ENCODE results near the gene CMSS1.

Gene CMSS1

DNA sequence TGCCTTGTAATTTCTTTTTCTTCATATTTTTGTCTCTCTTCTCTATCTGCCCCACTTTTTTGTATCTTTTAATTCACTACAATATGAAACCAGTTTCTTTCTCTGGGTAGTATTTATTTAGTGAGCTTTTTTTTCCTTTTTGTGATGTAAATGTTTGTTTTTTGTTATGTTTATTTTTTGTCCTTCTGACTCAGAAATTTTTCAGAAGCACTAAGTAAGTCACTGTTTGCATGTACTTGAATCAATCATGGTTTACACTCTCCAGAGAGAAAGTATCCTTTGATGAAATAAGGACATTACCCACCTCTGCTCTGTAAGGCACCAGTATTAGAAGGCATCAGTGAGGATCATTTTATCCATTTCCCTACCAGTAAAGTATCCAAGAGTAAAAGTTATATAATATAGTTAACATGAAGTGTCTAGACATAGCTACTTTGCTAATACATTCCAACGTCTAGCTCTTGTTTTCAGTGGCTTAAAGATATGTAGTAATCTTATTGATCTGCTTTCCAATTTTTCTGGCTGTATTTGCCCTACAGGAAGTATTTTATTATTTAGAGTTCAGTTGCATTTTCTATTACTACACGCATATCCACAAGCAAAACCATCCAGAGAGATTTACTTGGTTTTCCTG is 271.2 kb downstream of the CMSS1 start:
- no peak for DNase-seq

DNA sequence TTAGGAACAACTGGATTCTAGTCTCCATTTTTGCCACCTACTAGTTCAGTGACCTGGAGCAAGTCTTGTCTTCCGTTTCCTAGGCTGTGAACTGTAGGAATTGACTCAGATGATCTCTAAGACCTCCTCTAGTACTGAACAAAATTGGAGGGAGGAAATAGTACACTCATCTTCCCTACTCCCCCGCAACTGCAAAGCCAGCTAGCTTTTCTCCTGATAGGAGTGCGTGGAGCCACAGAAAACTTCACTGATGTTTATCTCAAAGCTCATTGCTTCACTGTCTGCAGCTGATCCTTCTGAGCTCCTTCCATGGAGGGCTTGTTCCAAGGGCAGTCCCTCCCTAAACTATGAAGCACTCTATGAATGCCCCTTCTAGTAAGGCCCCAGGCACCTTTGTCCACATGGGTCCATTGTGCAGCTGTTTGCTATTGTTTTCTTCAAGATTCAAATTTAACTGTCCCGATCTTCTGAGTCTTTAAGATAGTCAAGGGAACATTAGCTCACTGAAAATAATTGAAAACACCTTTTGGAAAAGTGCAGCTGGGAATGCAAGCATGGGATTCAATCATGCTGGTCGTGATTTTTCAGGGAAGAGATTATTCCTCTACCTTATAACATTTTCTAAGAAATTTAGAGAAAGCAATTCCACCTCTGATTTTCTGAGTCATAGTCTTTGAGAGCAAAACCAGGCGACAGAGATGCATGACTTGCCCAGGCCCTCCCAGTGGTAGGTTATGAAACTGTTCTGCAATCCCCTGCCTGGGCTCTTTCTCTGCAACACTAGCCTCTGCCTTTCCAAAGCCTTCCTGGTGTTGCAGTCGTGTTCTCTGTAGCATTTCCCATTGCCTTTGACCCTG is 272.4 kb downstream of the CMSS1 start:
- DNase-seq: no peak

DNA sequence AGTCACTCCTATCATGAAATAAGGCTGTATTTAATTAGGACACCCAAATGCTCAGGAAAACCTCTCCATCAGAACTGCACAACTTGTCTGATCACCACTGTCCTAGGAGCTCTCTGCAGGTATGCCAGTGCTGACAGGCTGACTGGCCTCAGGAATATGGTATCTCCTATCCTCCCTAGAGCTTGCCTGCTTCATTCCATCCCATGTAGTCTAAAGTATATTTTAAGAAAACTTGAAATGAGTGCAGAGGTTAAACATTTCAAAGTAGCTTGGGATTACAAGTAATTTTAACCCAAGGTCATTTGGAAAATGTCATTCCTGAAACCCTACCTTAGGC is 273.0 kb downstream of the CMSS1 start:
- no peak for DNase-seq

DNA sequence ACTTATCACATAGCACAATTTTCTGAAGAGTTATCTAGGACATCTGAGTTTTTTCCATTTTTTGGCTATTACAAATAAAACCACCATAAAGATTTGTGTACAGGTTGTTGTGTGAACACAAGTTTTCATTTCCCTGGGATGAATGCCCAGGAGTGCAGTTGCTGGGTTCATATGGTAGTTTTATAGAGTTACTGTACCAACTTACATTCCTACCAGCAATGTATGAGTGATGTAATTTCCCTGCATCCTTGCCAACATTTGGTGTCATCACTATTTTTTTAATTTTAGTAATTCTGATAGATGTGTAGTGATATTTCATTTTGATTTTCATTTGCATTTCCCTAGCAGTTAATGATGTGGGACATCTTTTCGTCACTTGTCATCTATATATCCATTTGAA is 276.2 kb downstream of the CMSS1 start:
- no peak for DNase-seq

DNA sequence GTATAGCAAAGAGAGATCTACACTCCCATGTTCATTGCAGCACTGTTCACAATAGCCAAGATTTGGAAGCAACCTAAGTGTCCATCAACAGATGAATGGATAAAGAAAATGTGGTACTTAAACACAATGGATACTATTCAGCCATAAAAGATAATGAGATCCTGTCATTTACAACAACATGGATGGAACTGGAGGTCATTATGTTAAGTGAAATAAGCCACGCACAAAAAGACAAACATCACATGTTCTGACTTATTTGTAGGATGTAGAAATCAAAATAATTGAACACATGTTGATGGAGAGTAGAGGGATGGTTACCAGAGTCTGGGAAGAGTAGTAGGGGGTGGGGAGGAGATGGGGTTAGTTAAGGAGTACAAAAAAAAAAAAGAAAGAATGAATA is 278.6 kb downstream of the CMSS1 start:
- peak in 1 of 3 experiments; percentile 51 for DNase-seq

DNA sequence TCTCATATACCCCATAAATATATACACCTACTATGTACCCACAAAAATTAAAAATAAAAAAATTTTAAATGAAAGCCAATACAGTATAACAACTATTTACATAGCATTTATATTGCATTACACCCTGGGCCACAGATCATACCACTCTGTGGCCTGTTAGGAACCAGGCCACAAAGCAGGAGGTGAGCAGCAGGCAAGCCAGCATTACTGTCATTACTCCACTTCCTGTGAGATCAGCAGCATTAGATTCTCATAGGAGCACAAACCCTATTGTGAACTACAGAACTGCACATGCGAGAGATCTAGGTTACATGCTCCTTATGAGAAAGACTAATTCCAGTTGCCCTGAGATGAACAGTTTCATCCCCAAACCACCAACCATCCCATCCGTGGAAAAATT is 279.2 kb downstream of the CMSS1 start:
- DNase-seq: peak in 1 of 3 experiments; percentile 16

DNA sequence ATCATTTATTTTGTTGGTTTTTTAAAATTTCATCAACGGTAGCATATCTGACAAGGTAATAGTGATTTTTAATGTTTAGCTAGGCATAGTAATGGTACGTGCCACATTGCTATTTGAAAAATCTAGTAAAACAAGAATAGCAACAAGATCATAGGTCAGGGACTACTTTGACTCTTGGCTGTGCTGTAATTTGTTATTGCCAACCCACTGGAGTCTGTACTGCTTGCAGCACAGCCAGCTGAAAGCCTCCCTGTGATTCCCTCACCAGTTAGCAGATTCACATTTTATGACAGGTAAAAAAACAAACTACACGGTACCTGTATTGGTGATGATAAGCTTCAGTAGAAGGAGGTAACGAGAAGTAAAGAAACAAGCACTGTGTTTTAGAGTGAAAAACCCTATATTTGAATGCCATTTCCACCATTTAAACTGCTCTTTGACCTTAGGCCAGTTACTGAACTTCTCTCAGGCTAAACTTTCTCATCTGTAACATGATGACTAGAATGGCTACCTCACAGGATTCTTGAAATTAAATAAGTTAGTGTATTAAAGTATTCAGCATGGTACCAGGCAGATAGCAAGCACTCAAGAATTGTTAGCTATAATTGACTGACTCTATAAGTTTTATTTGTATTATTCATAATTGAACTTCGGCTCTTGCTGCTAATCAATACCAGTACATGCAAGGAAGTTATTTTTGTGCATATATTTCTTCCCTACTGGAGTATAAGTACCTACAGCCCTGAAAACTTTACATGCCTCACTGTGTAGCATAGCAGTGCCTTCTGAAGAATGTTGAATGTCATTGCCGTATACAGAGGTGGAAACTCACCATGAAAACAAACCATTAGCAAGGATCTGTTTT is 280.5 kb downstream of the CMSS1 start:
- no peak for DNase-seq

DNA sequence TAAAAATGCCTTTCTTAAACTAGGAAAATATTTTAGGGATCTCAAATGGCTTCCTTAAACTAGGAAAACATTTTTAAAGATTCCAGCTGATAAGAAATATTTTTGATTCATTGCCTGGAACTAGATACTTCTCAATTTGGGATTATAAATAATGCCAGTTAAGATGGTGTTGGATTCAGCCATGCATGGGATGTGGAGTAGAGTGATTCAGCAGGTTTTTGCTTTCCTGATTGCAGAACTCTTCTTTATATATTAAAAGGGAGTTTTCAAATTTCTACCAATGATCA is 281.1 kb downstream of the CMSS1 start:
- DNase-seq: no peak

DNA sequence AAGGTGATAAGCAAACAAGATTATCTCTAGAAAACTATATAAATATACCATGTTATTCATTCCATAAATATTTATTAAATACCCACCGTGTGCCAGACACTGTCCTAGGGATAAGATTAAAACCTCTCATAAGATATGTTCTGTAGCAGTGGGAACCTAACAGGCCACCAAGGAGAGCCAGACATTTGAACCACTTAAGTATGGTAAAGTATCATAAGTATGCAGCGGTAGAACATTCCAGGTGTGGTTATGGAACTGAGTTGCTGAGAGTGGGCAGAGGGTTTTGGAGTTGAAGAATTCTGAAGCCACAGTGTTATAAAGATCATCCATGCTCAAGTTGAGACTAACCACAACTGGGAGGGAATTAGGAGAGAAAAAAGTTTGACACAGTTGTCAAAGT is 282.0 kb downstream of the CMSS1 start:
- DNase-seq: no peak

DNA sequence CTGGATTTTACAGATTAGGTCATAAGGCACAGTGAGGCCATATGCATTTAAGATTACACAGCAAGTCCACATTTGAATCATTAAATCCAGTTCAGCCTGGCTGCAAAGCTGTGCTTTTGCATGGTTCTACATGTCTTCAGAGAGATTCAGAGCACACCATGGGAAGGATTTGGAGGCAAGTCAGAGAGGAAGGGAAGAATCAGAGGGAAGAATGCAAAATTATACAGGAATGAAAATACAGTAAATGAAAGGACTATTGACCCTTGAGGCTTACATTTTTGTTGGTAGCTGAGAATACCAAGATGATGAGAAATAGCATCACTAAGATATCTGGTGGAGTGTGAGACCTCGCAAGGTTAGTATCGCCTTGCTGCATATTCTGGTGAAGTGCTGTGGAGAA is 282.8 kb downstream of the CMSS1 start:
- no peak for DNase-seq

DNA sequence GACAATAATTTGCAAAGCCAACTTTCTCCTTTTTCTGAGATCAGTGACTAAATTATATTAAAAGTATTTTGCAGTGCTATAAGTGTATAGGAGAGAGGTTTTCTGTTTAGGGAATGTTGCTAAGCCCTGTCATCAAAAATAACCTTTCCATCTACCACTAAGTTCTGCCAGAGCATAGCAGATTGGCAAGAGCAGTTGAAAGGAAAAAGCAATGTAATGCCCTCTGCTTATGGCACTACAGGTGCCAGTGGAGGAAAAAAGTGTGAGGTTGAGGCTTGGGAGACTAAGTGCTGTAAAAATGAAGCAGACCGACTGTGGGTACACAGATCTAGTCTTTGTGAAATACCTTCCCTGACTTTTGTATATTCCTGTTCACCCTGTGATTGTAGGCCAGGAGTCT is 285.1 kb downstream of the CMSS1 start:
- DNase-seq: no peak

DNA sequence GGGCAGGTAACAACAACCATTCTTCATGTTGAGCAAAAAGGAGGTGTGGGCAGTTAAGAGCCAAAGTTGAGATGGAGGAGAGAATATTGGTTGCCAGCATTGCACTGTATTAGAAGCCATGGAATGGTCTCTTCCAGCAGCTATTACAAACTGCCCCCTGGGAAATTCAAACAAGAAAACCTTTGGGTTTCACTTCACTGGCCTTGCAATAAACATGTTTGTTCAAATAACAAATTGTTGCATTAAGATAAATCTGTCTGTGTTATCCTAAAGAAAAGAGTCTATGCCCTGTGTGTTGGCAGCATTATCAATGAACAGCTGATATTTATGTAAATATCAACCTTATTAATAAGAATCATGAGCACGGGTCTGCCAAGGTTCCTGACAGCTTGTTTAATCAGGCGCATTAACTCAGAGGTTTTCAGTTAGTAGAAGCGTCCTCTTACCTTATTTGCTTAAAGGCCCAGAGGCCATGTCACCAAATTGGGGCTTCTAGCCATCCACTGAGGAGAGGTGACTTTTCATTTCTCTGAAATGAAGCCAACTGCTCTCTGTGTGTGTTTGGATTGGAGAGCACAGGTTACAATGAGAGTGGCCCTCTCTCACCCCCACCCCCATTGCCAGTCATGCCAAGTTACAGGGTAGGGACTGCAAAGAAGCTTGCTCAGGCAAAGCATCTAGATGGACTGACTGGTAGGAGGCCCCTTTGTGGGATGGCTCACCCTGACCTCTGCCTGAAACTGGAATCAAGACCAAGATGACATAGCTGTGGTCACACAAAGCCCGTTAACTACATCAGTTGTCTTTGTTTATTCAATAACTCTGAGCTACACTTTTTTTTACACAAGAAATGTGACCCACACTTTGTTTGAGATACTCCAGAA is 286.1 kb downstream of the CMSS1 start:
- DNase-seq: peak in 2 of 3 experiments; percentile 9 to 76

DNA sequence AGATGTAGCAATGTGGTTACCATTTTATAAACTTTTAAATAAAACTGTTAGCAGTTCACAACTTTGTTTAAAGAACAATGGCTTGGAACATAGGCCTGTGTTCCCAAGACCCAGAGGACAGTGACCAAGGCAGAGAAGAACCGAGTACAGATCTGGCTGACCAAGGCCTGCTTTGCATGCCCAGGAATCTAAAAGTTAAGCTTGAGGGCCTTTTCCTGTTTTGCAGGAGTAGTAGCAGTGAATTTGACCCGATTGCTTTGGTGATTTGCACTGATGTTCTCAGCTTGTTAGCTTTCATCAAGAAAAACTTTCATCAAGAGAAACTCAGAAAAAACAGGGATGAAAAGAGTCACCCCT is 286.8 kb downstream of the CMSS1 start:
- no peak for DNase-seq

DNA sequence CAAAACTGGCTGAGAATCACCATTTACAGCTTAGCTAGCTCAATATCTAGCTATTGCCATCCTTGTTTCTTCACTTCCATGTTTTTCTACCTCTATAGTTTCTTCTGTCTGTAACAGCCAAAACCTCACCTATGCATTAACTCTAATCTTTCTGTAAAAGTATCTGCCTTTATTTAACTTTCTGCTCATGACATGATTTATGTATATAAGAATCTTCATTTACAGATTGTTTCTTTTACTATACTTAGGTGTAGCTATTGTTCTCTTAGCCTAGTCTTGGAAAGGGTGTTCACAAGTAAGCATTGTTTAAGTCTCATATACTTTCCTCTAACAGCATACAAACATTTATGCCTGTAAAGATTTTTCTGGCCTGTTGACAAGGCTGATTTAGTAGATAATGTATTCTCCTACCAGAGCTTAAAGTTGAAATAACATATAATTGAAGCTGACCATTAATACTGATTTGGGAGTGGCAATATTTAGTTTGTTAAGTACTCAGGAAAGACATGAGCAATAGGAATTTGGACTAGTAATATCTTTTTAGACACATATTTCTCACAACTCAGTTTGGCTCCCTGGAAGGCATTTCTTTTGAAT is 287.3 kb downstream of the CMSS1 start:
- DNase-seq: no peak

DNA sequence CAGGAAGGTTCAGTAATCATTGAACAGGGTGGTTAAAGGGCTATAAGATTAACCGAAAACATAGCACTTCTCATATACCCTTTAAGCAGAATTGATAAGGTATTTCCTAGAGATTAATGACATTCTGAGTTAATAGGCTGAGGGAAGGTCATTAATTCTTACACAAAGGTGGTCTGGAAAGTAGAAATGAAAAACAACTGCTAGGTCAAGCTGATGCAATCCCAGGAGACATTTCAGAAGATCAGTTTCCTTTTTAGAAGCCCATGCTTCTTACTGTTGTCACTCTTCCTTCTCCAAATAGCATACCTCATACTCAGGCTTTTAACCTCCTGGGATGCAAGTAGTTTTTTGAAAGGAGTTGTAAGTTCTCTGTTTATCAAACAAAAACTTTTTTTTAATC is 287.8 kb downstream of the CMSS1 start:
- DNase-seq: no peak

DNA sequence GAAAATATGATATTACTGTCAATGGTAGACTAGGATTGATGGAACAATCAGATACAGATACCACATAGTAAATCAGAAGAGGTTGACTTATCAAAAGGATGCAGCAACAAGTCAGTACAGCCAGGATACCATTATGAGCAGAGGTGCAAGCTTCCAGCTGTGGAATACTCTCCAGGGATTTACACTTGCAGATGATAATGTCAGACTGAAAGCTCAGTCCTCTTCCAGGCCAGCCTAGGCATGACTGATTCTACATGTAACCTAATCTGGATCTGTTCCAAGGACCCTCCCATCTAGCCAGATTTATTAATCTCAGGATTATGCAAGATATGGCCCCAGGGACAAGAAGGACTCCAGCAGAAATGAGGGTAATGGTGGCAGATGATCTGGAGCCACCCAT is 288.4 kb downstream of the CMSS1 start:
- DNase-seq: peak in 1 of 3 experiments; percentile 15

DNA sequence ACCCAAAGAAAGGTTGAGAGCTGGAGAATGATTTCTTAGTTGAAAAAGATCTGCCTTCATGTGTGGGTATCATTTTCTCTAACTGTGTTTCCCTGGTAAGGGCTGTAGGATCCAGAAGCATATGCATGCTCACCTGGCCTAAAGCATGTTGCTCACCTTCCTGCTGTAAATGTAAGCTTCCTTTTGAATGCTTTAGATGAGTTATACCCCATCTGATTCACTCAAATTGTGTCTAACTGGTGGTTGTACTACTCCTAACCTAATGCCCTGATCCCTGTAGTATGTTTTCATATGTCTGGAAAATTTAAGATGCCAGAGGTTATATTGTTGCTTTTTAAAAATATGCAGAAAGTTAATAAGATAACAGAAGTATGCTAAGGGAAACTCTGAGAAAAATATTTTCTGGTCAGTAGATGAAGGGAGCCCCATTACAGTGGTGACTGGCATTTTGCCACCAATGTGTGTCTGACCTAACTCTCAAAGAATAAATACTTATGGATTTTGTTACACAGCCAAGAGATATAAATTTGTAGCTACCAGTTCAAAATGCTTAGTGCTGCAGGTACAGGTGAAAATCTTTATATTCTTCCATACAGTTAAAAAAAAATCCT is 289.0 kb downstream of the CMSS1 start:
- DNase-seq: no peak

DNA sequence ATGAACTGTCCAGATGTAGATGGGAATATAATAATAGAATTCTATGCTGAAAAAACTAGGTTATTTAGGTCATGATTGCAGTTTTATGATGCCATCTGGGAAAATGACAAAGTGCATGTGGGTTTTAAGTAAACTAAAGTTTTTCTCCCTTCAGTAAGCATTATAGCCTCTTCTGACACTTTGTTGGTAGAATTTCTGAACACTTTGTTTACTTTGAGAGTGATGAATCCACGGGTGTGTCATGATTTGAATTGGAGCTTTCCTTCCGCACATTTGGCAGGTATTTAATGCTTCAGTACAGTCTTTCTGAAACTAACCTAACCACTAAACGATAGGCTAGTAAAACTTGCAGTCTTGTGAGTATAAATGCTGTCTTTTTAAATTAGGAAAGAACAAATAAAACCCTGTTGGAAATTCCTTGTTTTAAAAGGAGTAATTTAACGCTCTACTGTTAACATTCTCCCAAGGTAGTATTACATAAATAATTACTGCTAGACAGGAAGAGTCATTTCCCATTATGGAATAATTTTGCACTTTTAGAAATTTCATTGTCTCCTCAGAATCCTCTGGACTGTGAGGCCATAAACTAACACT is 289.7 kb downstream of the CMSS1 start:
- no peak for DNase-seq

DNA sequence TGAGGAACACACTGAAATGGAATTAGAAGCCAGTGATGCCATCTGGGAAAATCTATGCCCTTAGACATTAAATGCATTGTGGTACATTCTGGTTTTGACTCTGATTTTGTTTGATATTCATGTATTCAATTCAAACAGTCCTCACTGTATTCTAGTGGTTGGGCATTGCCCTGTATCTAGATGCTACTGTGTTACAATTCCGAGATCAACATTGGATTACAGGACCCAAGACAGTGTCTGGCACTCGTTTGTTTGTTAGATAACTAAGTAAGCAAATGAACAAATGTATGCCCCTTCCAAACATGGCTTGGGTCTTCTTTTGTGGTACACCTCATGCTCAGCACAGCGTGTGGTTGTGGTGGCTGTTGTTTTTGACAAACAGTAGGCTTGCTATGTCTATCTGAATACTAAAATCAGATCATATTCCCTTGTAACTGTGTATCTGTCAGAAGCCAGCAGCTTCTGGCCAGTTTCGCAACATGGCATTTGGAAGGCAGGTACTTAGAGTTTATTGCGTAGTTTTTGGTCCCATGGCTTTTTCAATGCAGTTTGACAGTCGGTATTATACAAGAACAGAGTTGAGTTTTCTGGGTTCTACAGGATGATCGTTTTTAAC is 290.9 kb downstream of the CMSS1 start:
- DNase-seq: no peak

DNA sequence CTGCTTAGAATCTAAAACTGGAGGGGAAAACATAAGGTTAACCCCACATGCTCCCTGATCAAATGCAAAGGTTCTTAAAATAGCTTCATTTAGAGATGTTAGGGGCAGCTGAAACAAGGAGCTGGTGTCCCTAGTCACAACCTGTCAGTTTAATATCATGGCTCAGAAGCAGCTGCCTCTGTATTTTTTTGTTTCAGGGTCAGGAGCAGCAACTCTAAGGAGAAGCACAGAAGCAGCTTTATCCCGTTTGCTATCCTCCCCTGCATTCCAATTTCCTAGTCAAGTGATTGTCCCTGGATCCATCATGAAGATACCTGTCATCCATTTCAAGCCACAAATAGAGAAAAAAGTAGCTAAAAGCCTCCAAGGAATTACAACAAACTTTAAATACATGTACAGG is 292.5 kb downstream of the CMSS1 start:
- DNase-seq: no peak

DNA sequence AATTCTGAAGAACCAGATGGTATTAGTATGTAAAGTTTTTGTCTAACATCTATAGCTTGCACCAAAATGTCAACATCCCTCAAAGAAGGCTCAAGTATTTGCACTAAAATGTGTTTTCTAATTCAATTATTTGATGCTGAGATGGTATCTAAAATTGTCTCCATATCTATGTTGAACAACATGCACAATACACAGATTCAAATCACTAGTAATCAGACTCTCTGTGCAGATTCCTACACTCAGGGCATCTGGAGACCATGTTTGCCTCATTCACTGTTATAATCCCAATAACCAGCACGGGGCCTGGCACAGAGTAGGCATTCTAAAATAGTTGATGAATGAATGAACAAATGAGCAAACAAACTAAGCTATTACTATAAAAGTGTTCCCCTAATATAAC is 294.1 kb downstream of the CMSS1 start:
- DNase-seq: no peak

Measured in NCI-H1417 (cell line).